Suprapubic skin (tissue), 4 donors: ENCODE measurements around the gene MICU1. TPM values are rescaled to one million over a fixed set of nuclear protein-coding genes. Genes with fewer than 3 reads are reported as not detected.

ENCODE experiments used
- DNase-seq, 2 donors: peaks; one replicate each; pipeline ENCODE4 v3.0.0-alpha.2; 2019; ENCODE audit warnings: low spot score in 2 of 2
- H3K27ac ChIP-seq: fragments of 200-600 bp; sonication (generic); one replicate; pipeline ENCODE4 v1.5.1; 2019
- H3K27me3 ChIP-seq: fragments of 200-600 bp; sonication (generic); one replicate; pipeline ENCODE4 v1.5.1; 2019
- H3K36me3 ChIP-seq: fragments of 200-600 bp; sonication (generic); one replicate; pipeline ENCODE4 v1.5.1; 2019
- H3K4me1 ChIP-seq: fragments of 200-600 bp; sonication (generic); one replicate; pipeline ENCODE4 v1.5.1; 2019
- H3K4me3 ChIP-seq: fragments of 200-600 bp; sonication (generic); one replicate; pipeline ENCODE4 v1.5.1; 2019; ENCODE audit warnings: mild to moderate bottlenecking
- H3K9me3 ChIP-seq: fragments of 200-600 bp; sonication (generic); one replicate; pipeline ENCODE4 v1.5.1; 2019
- CTCF ChIP-seq, 2 donors: fragments of 200-600 bp in 1 of 2; fragments of 450-650 bp in 1 of 2; sonication (generic) in 1 of 2; IDR thresholded peaks; one replicate each; pipeline ENCODE4 v1.5.1; 2016 to 2019; ENCODE audit warnings: antibody characterized with exemption in 2 of 2, mild to moderate bottlenecking in 1 of 2, moderate library complexity in 1 of 2
- EP300 ChIP-seq: sonication (generic); formaldehyde crosslinking; IDR thresholded peaks from one replicate; pipeline ENCODE4 v1.6.1; 2017; ENCODE audit warnings: antibody characterized with exemption
- POLR2A ChIP-seq, 2 donors: fragments of 450-650 bp; IDR thresholded peaks; one replicate each; pipeline ENCODE4 v1.6.1; 2017; ENCODE audit warnings: antibody characterized with exemption in 2 of 2, mild to moderate bottlenecking in 2 of 2, moderate library complexity in 2 of 2
- POLR2AphosphoS5 ChIP-seq, 3 donors: sonication (generic); formaldehyde crosslinking; IDR thresholded peaks; one replicate each; pipeline ENCODE4 v1.6.1; 2017; ENCODE audit warnings: antibody characterized with exemption in 3 of 3
- WGBS: methylation state at CpG from one replicate; pipeline ENCODE4 v1.1.5; 2018; 5-methylcytosine and 5-hydroxymethylcytosine counted together
- total RNA-seq, 4 donors: library from RNA; depleted of rRNA; stranded (reverse); fragments of >200 nt; gene quantifications; one replicate each; pipeline ENCODE4 v1.1.0, GENCODE V29; 2016

Gene MICU1
- total RNA-seq, 4 donors from 2014 or later: 34.1 to 37.6 (median 35.6) TPM

- TF ChIP-seq CTCF (IDR thresholded peaks at IDR 0.05) (peak; percentile 88 to 91), POLR2AphosphoS5 (IDR thresholded peaks at IDR 0.05) (peak in 2 of 3 donors; percentile 83 to 86), POLR2A (IDR thresholded peaks at IDR 0.05) (no peak), EP300 (no peak)
- no peaks in the 10 kb centered on the region for H3K9me3 ChIP-seq
- WGBS: 5% methylated on average over 12 of the region's 12 CpGs
- H3K4me3 ChIP-seq: peak overlapping the region; percentile 18
- DNase-seq: peak; percentile 91 to 94
- H3K27ac ChIP-seq: peak overlapping the region; percentile 41
- H3K36me3 ChIP-seq: peaks cover 21% of the 10 kb centered on the region
- H3K4me1 ChIP-seq: peaks cover 12% of the 10 kb centered on the region
- H3K27me3 ChIP-seq: no peaks in the 10 kb centered on the region
Measured at GRCh38 chr10:72364239-72364777, 261.6 kb downstream of the MICU1 start.

- Histone ChIP-seq H3K9me3 (no peaks in the 10 kb centered on the region), H3K4me1 (peaks cover 23% of the 10 kb centered on the region), H3K4me3 (no peak overlapping the region), H3K27ac (no peak overlapping the region), H3K36me3 (no peaks in the 10 kb centered on the region), H3K27me3 (no peaks in the 10 kb centered on the region)
- TF ChIP-seq EP300 (no peak), POLR2A (IDR thresholded peaks at IDR 0.05) (no peak), POLR2AphosphoS5 (IDR thresholded peaks at IDR 0.05) (no peak), CTCF (IDR thresholded peaks at IDR 0.05) (no peak)
- DNase-seq: no peak
- 72% methylated on average over 4 of the region's 4 CpGs for WGBS
Measured at GRCh38 chr10:72356987-72357386, 268.9 kb downstream of the MICU1 start.

DNA sequence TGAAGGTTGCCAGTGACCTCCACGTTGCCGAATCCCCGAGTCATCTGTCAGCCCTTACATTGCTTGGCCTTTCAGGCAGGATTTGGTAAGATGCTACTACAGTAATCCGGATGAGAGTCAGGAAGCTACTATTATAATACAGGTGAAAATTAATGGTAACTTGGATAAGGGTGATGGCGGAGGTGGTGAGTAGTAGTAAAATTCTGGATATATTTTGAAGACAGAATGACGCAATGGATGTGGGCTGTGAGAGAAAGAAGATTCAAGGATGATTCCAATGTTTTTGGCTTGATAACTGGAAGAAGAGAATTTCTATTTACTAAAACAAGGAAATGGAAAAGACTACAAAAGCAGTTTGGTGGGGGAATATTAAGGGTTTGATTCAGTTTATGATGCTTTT is 269.8 kb downstream of the MICU1 start:
- Histone ChIP-seq H3K4me3 (no peak overlapping the region), H3K9me3 (no peaks in the 10 kb centered on the region), H3K4me1 (peaks cover 32% of the 10 kb centered on the region), H3K36me3 (no peaks in the 10 kb centered on the region), H3K27me3 (no peaks in the 10 kb centered on the region), H3K27ac (no peak overlapping the region)
- no peak for DNase-seq
- TF ChIP-seq POLR2AphosphoS5 (IDR thresholded peaks at IDR 0.05) (no peak), EP300 (no peak), POLR2A (IDR thresholded peaks at IDR 0.05) (no peak), CTCF (IDR thresholded peaks at IDR 0.05) (no peak)
- WGBS: 94% methylated on average over 6 of the region's 6 CpGs

DNA sequence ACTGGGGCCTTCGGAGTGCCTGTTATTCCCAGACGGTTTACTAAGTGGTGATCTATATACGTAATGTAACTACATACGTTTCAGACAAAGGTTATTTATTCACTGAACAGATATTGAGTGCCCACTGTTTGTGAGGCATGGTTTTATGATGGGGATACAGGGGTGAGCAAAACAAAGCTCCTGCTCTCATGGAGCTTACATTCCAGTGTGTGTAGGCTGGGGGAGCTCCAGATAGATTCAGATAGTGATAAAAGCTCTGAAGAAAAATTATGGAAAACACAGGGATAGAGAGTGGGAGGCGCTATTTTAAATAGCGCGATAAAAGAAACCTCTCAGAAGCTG is 270.7 kb downstream of the MICU1 start:
- Histone ChIP-seq H3K9me3 (no peaks in the 10 kb centered on the region), H3K4me3 (peak overlapping the region; percentile 82)

More for the DNA sequence above, 270.7 kb downstream of the MICU1 start:
- DNase-seq: no peak
- Histone ChIP-seq H3K27ac (peak overlapping the region; percentile 98), H3K27me3 (no peaks in the 10 kb centered on the region), H3K36me3 (no peaks in the 10 kb centered on the region), H3K4me1 (peaks cover 41% of the 10 kb centered on the region)
- WGBS: 26% methylated on average over 7 of the region's 7 CpGs
- no peak for TF ChIP-seq POLR2A (IDR thresholded peaks at IDR 0.05)
- TF ChIP-seq EP300: no peak
- no peak for TF ChIP-seq POLR2AphosphoS5 (IDR thresholded peaks at IDR 0.05)
- TF ChIP-seq CTCF (IDR thresholded peaks at IDR 0.05): no peak
